GM12892 (cell line): ENCODE data around the gene ITGB2.

Experiments used
- POLR2A ChIP-seq: IDR thresholded peaks from 2 replicates; pipeline ENCODE4 v1.6.1; 2011; ENCODE audit warnings: low read depth, low read length, control low read depth
- TAF1 ChIP-seq: IDR thresholded peaks from 2 replicates; pipeline ENCODE4 v1.6.1; 2011; ENCODE audit warnings: low read depth, mild to moderate bottlenecking, control low read depth, low read length, borderline replicate concordance

- TF ChIP-seq POLR2A (no peak), TAF1 (no peak)
These were observed 13.6 kb upstream of the ITGB2 start for GRCh38 chr21:44934276-44934675.
